GM18499 (cell line): Measurements from ENCODE around the gene PLCB1.
"Not testable (repeated sequence)": the region's sequence is repeated elsewhere in the genome, so short reads cannot be mapped to it uniquely, and the experiment has no call there.

Source experiments
- ATAC-seq: cut with Tn5 transposase; IDR thresholded peaks from one replicate; pipeline ENCODE4 v1.9.1; 2021; ENCODE audit warnings: moderate number of reproducible peaks; ENCODE audit not compliant: insufficient read depth, unreplicated experiment

PLCB1 gene

DNA sequence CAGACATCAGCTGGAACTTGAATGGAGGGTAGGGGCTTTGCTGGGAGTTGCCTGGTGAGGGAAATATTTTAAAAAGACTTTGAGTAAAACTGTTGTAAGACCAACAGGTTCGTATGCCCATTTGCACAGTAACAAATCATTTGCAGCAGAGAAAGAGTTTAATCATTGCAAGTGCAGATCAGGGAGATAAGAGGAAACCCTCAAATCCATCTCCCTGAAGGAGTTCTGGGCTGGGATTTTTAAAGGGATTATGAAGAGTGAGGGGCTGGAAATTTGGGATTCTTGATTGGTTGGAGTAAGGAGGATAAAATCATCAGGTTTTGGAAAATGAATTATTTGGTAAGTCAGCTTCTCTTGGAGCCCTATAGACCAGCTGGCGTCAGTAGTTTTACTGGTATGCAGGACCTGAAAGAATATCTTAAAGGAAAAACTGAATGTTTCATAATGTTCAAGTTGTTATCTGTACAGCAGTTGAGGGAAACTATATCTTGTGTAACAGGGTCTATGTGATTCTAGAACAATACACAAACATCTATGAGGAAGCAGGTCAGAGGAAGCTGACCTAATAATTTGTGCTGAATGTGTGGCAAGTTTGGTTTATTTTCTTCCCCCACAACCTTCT is 295.5 kb downstream of the PLCB1 start:
- no peak for ATAC-seq

GRCh38 chr20:8428988-8429387 is 296.9 kb downstream of the PLCB1 start:
- ATAC-seq, result no peak

GRCh38 chr20:8431538-8432434 is 299.7 kb downstream of the PLCB1 start:
- ATAC-seq, result no peak

- ATAC-seq, result no peak
Observed at GRCh38 chr20:8432435-8433148, 300.5 kb downstream of the PLCB1 start.

GRCh38 chr20:8433291-8433690 is 301.2 kb downstream of the PLCB1 start:
- no peak for ATAC-seq

GRCh38 chr20:8434326-8434876 is 302.3 kb downstream of the PLCB1 start:
- no peak for ATAC-seq

DNA sequence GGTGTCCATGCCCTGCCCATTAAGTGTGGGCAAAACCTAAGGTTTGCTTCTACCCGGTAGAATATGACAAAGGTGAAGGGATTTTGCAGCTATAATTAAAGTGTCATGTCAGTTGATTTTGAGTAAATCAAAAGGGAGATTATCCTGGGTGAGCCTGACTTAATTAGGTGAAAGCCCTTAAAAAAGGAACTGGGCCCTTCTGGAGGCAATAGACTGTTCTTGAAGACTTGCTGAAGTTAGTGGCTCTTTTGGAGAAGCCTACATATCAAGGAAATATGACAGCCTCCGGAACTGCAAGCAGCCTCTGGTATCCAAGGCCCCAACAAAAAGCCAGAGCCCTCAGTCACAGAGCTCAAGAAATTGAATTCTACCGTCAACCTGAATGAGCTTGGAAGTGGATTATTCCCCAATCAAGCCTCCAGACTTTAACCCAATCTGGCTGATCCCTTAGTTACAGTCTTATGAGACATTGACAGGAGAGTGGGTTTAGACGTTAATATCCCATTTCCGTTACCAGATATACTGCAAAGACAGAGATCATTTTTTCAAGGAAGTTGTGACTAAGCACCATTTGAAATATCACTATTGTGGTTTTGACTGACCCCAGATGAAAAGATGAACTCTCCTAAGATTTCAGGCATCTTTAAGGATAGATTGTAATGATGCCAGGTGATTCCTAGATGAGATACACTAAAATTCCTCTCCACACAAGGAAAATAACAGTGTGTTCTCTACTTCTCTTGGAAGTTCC is 303.4 kb downstream of the PLCB1 start:
- ATAC-seq, result no peak

DNA sequence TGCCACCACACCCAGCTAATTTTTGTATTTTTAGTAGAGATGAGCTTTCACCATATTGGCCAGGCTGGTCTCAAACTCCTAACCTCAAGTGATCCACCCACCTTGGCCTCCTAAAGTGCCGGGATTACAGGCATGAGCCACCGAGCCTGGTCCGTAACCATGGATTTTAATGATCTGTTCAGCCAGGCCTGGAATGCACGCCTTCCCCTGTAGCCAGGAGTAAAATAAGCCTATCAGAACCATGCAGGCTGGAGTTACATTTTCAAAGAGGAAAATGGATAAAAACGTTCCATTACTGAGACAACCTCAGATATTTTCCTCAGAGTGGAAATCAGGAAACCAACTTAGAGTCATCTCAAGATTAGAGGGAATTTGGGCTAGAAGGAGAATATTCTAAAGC is 304.9 kb downstream of the PLCB1 start:
- ATAC-seq, result not testable (repeated sequence)

- ATAC-seq, result no peak
Observed at GRCh38 chr20:8438748-8439147, 306.7 kb downstream of the PLCB1 start.

GRCh38 chr20:8443464-8444072 is 311.5 kb downstream of the PLCB1 start:
- no peak for ATAC-seq

DNA sequence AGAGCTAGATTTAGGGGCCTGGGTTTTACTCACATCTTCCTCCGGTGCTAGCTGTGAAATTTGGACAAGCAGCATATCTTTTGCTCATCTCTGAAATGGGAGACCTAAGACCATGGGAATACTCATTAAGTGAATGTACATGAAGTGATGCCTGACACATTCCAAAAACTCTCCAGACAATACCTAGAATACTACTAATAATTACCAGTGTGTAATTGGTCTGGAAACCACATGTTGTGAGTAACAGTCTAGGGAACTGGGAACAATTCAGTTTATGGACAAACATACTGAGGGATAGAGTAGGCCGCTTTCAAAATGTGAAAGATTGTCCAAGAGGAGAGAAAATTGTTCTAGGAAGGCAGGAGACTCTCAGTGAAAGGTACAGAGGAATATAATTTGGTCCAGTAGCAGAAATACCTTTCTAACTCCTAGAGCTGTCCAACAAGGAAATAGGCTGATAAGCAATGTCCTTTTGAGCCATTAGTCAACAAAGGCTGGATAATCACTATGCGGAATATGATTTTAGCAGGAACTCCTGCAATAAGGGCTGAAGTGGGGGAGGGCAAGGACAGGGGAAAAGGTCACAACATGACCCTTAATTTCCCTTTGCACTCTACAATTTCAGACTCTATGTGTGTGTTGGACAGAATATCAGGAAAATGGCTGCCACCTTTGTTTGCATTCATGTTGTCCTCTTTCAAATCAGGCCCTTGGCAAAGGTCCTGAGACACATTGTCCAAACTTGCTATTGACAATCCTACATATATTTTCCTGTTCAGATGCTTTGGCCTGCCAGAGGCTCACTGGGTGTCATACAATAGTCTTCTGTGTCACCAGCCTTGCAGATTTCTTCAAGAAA is 315.4 kb downstream of the PLCB1 start:
- ATAC-seq, result no peak

DNA sequence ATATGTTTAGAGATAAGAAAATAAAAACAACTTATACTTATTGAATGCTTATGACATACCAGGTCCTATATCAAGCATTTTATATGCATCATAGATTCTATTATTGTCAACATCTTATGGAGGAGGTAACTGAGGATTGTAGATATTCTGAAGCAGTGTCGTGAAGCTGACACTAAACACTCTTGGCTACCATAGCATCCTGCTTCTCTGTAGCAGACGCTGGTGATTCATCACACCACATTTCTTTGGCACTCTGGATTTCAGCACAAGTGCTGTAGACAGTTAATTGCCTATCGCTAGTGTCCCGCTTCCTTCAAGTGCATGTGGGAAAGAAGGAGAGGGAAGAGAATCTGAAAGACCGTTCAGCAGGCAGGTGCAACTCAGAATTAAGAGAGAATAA is 317.1 kb downstream of the PLCB1 start:
- no peak for ATAC-seq

- no peak for ATAC-seq
Observed at GRCh38 chr20:8454137-8454712, 322.2 kb downstream of the PLCB1 start.

- no peak for ATAC-seq
Observed at GRCh38 chr20:8456765-8457164, 324.7 kb downstream of the PLCB1 start.

DNA sequence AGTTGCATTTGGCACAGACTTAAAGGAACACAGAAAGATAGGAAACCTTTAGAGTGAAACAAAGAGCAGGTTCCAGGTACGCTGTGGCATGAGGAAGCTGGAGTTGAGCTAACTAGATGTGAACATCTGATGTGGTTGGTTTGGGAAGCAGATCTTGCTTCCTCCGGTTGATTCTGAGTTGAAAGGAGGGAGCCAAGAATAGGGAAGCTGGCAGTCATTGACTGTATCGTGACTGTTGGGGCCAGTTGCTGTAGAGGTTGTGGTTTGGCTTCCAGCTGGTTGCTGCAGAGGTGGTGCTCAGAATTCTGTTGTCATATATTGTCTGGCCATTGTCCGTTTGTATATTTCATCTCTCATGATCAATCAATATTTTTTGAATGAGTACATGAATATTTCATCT is 325.9 kb downstream of the PLCB1 start:
- no peak for ATAC-seq

DNA sequence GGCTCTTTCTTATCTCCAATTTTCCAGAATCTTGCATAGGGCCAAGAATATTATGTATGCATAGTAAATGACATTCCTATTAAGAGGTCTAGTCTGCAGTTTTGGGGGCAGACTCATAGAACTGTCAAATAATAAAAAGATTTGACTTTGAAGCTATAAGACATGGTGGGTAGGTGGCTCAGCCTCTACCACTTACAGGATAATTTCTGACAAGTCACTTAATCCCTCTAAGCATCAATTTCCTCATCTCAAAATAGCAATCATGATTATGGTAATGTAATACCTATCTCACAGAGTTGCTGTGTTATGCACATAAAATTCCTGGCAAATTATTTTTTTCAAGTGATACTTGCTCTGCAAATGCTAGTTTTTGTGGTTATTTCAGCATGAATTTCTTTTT is 329.1 kb downstream of the PLCB1 start:
- ATAC-seq, result no peak

DNA sequence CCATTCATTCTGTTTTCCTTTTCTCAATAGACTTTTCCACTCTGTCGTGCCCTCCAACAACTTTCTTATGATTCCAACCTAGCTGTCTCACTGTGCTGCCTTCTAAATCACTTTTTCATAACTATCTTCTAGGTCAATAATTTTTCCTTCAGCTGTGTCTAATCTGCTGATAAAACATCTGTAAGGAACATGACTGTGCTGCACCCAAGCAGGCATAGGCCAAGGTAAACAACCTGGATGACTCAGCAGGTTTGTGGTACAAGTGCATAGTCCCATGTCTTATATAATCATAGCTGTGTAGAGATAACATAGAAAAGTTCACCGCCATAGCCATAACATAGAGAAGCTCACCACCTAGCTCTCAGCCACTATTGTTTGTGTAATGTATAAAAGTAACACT is 332.3 kb downstream of the PLCB1 start:
- no peak for ATAC-seq

GRCh38 chr20:8466781-8467180 is 334.7 kb downstream of the PLCB1 start:
- not testable (repeated sequence) for ATAC-seq

GRCh38 chr20:8470156-8470555 is 338.1 kb downstream of the PLCB1 start:
- no peak for ATAC-seq
